C4-2B (cell line): ENCODE measurements around the gene RIMS1.

Experiments used
- H3K27ac ChIP-seq: fragments of 450-650 bp; 2 replicates; pipeline ENCODE4 v1.5.1; 2017
- CTCF ChIP-seq: fragments of 450-650 bp; conservative IDR thresholded peaks from 2 replicates; pipeline ENCODE4 v1.5.1; 2017; ENCODE audit warnings: mild to moderate bottlenecking
- ZFX ChIP-seq: fragments of 450-650 bp; IDR thresholded peaks from 2 replicates; pipeline ENCODE4 v1.6.1; 2017

The RIMS1 gene

GRCh38 chr6:72376736-72377135 lies 490.4 kb downstream of the RIMS1 start:
- TF ChIP-seq CTCF (no peak), ZFX (no peak)

GRCh38 chr6:72381076-72381475 lies 494.7 kb downstream of the RIMS1 start:
- no peak for TF ChIP-seq CTCF
- no peak for TF ChIP-seq ZFX
- H3K27ac ChIP-seq: no peak overlapping the region

More at GRCh38 chr6:72376736-72377135, 490.4 kb downstream of the RIMS1 start:
- H3K27ac ChIP-seq: no peak overlapping the region

- H3K27ac ChIP-seq: no peak overlapping the region
Observed at GRCh38 chr6:72382602-72383529, 496.5 kb downstream of the RIMS1 start.

DNA sequence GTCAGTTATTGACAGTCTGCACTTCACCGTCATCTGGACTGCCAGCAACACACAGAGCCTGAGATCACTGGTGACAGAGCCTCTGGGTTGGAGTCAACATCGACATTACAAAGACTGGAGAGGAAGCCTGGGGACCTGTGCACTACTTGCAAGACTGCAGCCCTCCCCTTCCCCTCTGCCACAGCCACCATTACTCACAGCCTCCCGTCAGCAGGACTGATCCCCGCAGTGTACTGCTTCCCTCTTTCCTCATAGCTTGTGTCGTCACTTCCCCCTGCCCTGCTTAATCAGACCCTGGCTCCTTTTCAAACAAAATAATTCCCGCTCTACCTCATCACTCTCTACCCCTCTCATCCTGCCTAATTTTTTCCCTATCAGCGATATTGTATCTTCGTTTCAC lies 500.0 kb downstream of the RIMS1 start:
- H3K27ac ChIP-seq: no peak overlapping the region
- TF ChIP-seq CTCF (no peak), ZFX (no peak)

More at GRCh38 chr6:72382602-72383529, 496.5 kb downstream of the RIMS1 start:
- TF ChIP-seq CTCF: no peak
- no peak for TF ChIP-seq ZFX

DNA sequence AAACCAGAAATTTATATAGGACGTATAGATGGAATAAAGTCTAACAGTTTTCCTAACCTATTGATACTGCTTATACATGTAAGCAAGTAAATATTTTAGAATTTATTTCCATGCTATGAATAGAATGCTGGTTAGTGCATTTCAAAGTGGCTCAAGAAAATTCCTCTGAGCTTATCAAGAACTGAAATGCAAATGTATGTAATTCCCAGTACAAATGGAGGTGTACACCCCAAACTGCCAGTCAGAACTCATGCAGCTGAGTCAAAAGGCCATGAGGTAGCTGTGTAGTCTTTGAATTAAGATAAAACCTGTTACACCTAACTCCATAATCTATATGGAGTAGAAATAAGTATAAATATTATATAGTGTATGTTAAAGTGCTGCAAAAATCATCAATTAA lies 503.3 kb downstream of the RIMS1 start:
- no peak overlapping the region for H3K27ac ChIP-seq
- TF ChIP-seq ZFX: no peak
- TF ChIP-seq CTCF: no peak

- TF ChIP-seq CTCF: no peak
- no peak for TF ChIP-seq ZFX
- no peak overlapping the region for H3K27ac ChIP-seq
Observed at GRCh38 chr6:72390548-72390947, 504.2 kb downstream of the RIMS1 start.

GRCh38 chr6:72401865-72402264 lies 515.5 kb downstream of the RIMS1 start:
- TF ChIP-seq CTCF: no peak
- TF ChIP-seq ZFX: no peak
- H3K27ac ChIP-seq: no peak overlapping the region
